Adipocyte (in vitro differentiated cells): ENCODE results near the gene CD207.

Experiments used
- DNase-seq: peaks from one replicate; pipeline ENCODE4 v3.0.0-alpha.2; 2015; ENCODE audit warnings: low read depth
- H3K27me3 ChIP-seq: replicated peaks from 2 replicates; pipeline ENCODE4 v1.7.0; 2013; ENCODE audit warnings: mild to moderate bottlenecking, low read length, moderate library complexity; ENCODE audit not compliant: control insufficient read depth, insufficient read depth
- H3K36me3 ChIP-seq: 2 replicates; pipeline ENCODE4 v1.7.0; 2013; ENCODE audit warnings: low read length, mild to moderate bottlenecking, moderate library complexity; ENCODE audit not compliant: control insufficient read depth, insufficient read depth, severe bottlenecking
- H3K4me1 ChIP-seq: 2 replicates; pipeline ENCODE4 v1.7.0; 2013; ENCODE audit warnings: mild to moderate bottlenecking, low read length, moderate library complexity; ENCODE audit not compliant: control insufficient read depth, insufficient read depth
- H3K4me3 ChIP-seq: 2 replicates; pipeline ENCODE4 v1.7.0; 2013; ENCODE audit warnings: mild to moderate bottlenecking, low read length, moderate library complexity
- H3K9ac ChIP-seq: 2 replicates; pipeline ENCODE4 v1.7.0; 2013; ENCODE audit warnings: mild to moderate bottlenecking, low read length, moderate library complexity
- H3K9me3 ChIP-seq: 2 replicates; pipeline ENCODE4 v1.7.0; 2013; ENCODE audit warnings: mild to moderate bottlenecking, low read length, moderate library complexity; ENCODE audit not compliant: control insufficient read depth

The CD207 gene

GRCh38 chr2:70828914-70829824 is 6.4 kb downstream of the CD207 start:
- H3K27me3 ChIP-seq = peaks cover 51% of the 10 kb centered on the region
- no peaks in the 10 kb centered on the region for H3K36me3 ChIP-seq
- peaks cover 3% of the 10 kb centered on the region for H3K4me1 ChIP-seq
- H3K9me3 ChIP-seq = peaks cover 4% of the 10 kb centered on the region
- no peak overlapping the region for H3K4me3 ChIP-seq
- no peak overlapping the region for H3K9ac ChIP-seq
- DNase-seq = no peak

- Histone ChIP-seq H3K4me1 (peaks cover 3% of the 10 kb centered on the region), H3K9ac (no peak overlapping the region), H3K9me3 (no peaks in the 10 kb centered on the region), H3K4me3 (no peak overlapping the region), H3K36me3 (no peaks in the 10 kb centered on the region), H3K27me3 (peaks cover 42% of the 10 kb centered on the region)
- no peak for DNase-seq
These were observed 7.5 kb downstream of the CD207 start for GRCh38 chr2:70828115-70828514.

GRCh38 chr2:70827388-70827787 is 8.2 kb downstream of the CD207 start:
- no peaks in the 10 kb centered on the region for H3K36me3 ChIP-seq
- no peak for DNase-seq
- H3K9ac ChIP-seq = no peak overlapping the region
- no peaks in the 10 kb centered on the region for H3K9me3 ChIP-seq
- peaks cover 34% of the 10 kb centered on the region for H3K27me3 ChIP-seq
- peaks cover 3% of the 10 kb centered on the region for H3K4me1 ChIP-seq
- no peak overlapping the region for H3K4me3 ChIP-seq

GRCh38 chr2:70826696-70827350 is 8.8 kb downstream of the CD207 start:
- Histone ChIP-seq H3K4me1 (peaks cover 3% of the 10 kb centered on the region), H3K4me3 (no peak overlapping the region), H3K36me3 (no peaks in the 10 kb centered on the region), H3K9me3 (no peaks in the 10 kb centered on the region), H3K27me3 (peaks cover 31% of the 10 kb centered on the region), H3K9ac (no peak overlapping the region)
- DNase-seq = no peak

GRCh38 chr2:70823249-70823648 is 12.4 kb downstream of the CD207 start:
- no peaks in the 10 kb centered on the region for H3K9me3 ChIP-seq
- no peaks in the 10 kb centered on the region for H3K4me1 ChIP-seq
- H3K36me3 ChIP-seq = no peaks in the 10 kb centered on the region
- no peak overlapping the region for H3K4me3 ChIP-seq
- H3K9ac ChIP-seq = no peak overlapping the region
- DNase-seq = no peak
- H3K27me3 ChIP-seq = peaks cover 22% of the 10 kb centered on the region

GRCh38 chr2:70822843-70823242 is 12.8 kb downstream of the CD207 start:
- DNase-seq = no peak
- Histone ChIP-seq H3K4me1 (no peaks in the 10 kb centered on the region), H3K4me3 (no peak overlapping the region), H3K9me3 (no peaks in the 10 kb centered on the region), H3K9ac (no peak overlapping the region), H3K27me3 (peaks cover 21% of the 10 kb centered on the region), H3K36me3 (no peaks in the 10 kb centered on the region)

GRCh38 chr2:70820499-70820898 is 15.1 kb downstream of the CD207 start, which contains the start of gene CLEC4F:
Gene CLEC4F, minus strand, starts transcription at chr2:70820599. Its CDS starts 76 bp downstream, at chr2:70820523.
- peaks cover 36% of the 10 kb centered on the region for H3K27me3 ChIP-seq
- no peaks in the 10 kb centered on the region for H3K36me3 ChIP-seq
- DNase-seq = no peak
- no peaks in the 10 kb centered on the region for H3K9me3 ChIP-seq
- H3K4me3 ChIP-seq = no peak within 1 kb of the TSS
- no peak within 1 kb of the TSS for H3K9ac ChIP-seq
- no peaks in the 10 kb centered on the region for H3K4me1 ChIP-seq

- H3K9me3 ChIP-seq = no peaks in the 10 kb centered on the region
- DNase-seq = no peak
- H3K4me1 ChIP-seq = no peaks in the 10 kb centered on the region
- H3K36me3 ChIP-seq = no peaks in the 10 kb centered on the region
- no peak overlapping the region for H3K4me3 ChIP-seq
- peaks cover 56% of the 10 kb centered on the region for H3K27me3 ChIP-seq
- no peak overlapping the region for H3K9ac ChIP-seq
These were observed 18.2 kb downstream of the CD207 start for GRCh38 chr2:70817284-70817954.

GRCh38 chr2:70816726-70817125 is 18.9 kb downstream of the CD207 start:
- H3K27me3 ChIP-seq = peaks cover 60% of the 10 kb centered on the region
- no peak overlapping the region for H3K4me3 ChIP-seq
- DNase-seq = no peak
- no peaks in the 10 kb centered on the region for H3K9me3 ChIP-seq
- no peaks in the 10 kb centered on the region for H3K4me1 ChIP-seq
- H3K9ac ChIP-seq = no peak overlapping the region
- no peaks in the 10 kb centered on the region for H3K36me3 ChIP-seq

- no peaks in the 10 kb centered on the region for H3K9me3 ChIP-seq
- H3K4me3 ChIP-seq = no peak overlapping the region
- H3K4me1 ChIP-seq = no peaks in the 10 kb centered on the region
- H3K36me3 ChIP-seq = no peaks in the 10 kb centered on the region
- no peak for DNase-seq
- no peak overlapping the region for H3K9ac ChIP-seq
- H3K27me3 ChIP-seq = peaks cover 29% of the 10 kb centered on the region
These were observed 26.3 kb downstream of the CD207 start for GRCh38 chr2:70808983-70809958.
